ENCODE results near the gene FOXP1.

The FOXP1 gene

DNA sequence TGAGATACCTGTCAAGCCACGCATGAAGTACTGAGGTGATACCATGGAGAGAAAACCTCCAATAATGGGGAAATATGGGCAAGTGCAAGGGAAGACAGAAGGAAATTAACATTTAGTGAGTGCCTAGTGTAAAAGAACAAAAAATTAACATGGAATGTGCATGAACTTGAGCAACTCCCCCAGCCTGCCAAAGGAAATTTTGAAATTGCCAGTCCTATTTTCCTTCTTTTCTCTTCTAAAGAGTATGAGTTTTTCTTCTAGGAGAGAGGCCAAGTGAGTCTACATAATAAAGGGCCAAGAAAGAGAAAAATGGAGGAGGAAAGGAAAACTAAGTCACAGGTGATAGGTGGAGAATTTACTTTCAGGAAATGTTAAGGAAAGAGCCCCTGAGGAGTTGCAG lies 668.7 kb downstream of the FOXP1 start:
- DNase-seq (ENCODE audit: low read depth in 2 of 2) = no peak

DNA sequence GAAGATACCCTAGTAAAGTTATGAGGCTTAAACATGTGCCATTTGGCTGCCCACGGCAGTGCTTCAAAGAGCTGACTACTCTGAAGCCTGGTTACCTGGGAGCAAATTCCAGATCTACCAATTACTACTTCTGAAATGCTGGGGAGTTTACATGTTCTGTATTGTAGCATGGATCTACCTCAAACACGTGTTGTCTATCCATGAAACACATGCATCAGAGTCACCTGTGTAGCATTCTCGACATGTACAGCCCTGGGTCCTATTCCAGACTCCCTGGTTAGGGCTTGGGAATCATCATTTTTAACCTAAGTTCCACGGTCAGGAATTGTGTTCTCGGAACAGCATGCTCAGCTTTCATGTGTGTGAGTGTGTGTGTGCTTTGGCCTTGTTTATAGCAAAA lies 671.8 kb downstream of the FOXP1 start:
- no peak for DNase-seq (ENCODE audit: low read depth in 2 of 2)

DNA sequence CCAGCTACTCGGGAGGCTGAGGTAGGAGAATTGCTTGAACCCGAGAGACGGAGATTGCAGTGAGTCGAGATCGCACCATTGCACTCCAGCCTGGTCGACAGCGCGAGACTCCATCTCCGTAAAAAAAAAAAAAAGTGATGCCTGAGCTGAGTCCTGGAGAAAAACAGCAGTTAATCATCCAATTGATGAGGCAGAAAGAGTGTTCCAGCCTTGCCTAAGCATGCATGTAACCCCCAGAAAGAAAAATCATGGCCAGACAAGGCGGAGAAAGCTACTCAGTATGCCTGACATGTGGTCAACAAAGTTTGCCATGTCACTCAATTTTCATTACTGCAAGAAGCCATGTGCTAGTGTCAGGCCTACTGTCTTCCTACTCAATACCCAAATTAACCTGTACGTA lies 678.0 kb downstream of the FOXP1 start:
- DNase-seq (ENCODE audit: low read depth in 2 of 2) = no peak
